Measurements from ENCODE around the gene UQCC2. TPM values are rescaled to one million over a fixed set of nuclear protein-coding genes. Genes with fewer than 3 reads are reported as not detected.

The UQCC2 gene
- total and polyA plus RNA-seq, 2 of the 8 experiments (the other 6 are each of a cell fraction or from before 2014, with no cell fraction given) = 52.1 to 104 TPM

DNA sequence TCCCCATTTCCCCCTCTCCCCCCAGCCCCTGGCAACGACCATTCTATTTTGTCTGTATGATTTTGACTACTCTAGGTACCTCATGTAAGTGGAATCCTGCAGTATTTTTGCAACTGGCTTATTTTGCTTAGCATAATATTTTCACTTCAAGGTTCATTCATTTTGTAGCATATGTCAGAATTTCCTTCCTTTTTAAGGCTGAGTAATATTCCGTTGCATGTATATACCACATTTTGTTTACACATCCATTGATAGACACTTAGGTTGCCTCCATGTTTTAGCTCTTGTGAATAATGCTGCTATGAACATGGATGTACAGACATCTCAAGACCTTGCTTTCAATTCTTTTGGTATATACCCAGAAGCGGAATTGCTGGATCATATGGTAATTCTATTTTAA is 1.4 kb upstream of the UQCC2 start:
- no peak overlapping the region for H3K4me2 ChIP-seq (ENCODE audit: insufficient read depth in 1 of 2, low read depth in 2 of 2, low read length in 2 of 2)
- H3K23me2 ChIP-seq (ENCODE audit: low read depth, low read length) = peaks cover 2% of the 10 kb centered on the region; the same call in 1 of the 2 replicates
- ChIA-PET POLR2A (ENCODE audit: partially characterized antibody) (no interaction called here), CTCF (ENCODE audit: partially characterized antibody) (interaction anchor here (1.0 to 4.3 kb wide), 7 partner anchors 11 to 214 kb away, joined by 3 to 28 read pairs (median 4); no protein-coding TSS in a partner anchor)
- H2AFZ ChIP-seq (ENCODE audit: low read length) = no peak overlapping the region
- no peak overlapping the region for H2BK120ac ChIP-seq (replicated peaks; ENCODE audit: low read depth, low read length)
- no peak overlapping the region for H3K56ac ChIP-seq (replicated peaks; ENCODE audit: insufficient read length, low read depth, low read length)
- no peak overlapping the region for H2BK5ac ChIP-seq (ENCODE audit: low read depth, low read length)
- H3K9ac ChIP-seq (replicated peaks in 1 of 4; ENCODE audit: extremely low read depth in 1 of 4, low read depth in 3 of 4, low read length in 3 of 4) = no peak overlapping the region
- H2AK5ac ChIP-seq (ENCODE audit: low read depth, low read length) = no peak overlapping the region
- H3K27ac ChIP-seq (ENCODE audit: low read depth, low read length) = no peak overlapping the region
- H3K36me3 ChIP-seq (ENCODE audit: control insufficient read depth in 2 of 4, insufficient read depth in 4 of 4, low read length in 3 of 4) = peaks cover 7 to 24% (median 19%) of the 10 kb centered on the region in 4 experiments
- peaks cover 3 to 5% of the 10 kb centered on the region in 2 experiments for H4K20me1 ChIP-seq (replicated peaks in 1 of 2; ENCODE audit: control insufficient read depth in 1 of 2, insufficient read depth in 2 of 2, low read length in 2 of 2)
- no peak overlapping the region for H3K4ac ChIP-seq (replicated peaks; ENCODE audit: insufficient read length, low read depth, low read length)
- no peak overlapping the region for H3K4me3 ChIP-seq (ENCODE audit: extremely low read depth in 1 of 4, insufficient read depth in 2 of 4, low read depth in 3 of 4, low read length in 4 of 4)
- H4K5ac ChIP-seq (ENCODE audit: insufficient read length, low read depth, low read length) = no peak overlapping the region
- no peak overlapping the region for H2BK12ac ChIP-seq (ENCODE audit: low read depth, low read length)
- no peaks in the 10 kb centered on the region for H3K9me3 ChIP-seq (ENCODE audit: insufficient read depth in 2 of 2, low read depth in 1 of 2, low read length in 1 of 2)
- 88% methylated on average over 3 of the region's 3 CpGs; no CpG with 5 or more reads in 1 of the 2 experiments for WGBS, 2 experiments (ENCODE audit: extremely low coverage in 1 of 2, insufficient coverage in 1 of 2, insufficient read length in 1 of 2, insufficient replicate concordance in 2 of 2, low coverage in 1 of 2, low lambda C conversion rate in 2 of 2, missing lambda C conversion rate in 1 of 2)
- H2BK15ac ChIP-seq (ENCODE audit: low read length) = no peak overlapping the region
- peaks cover 12% of the 10 kb centered on the region for H3K79me1 ChIP-seq (ENCODE audit: low read depth, low read length)
- no peak overlapping the region for H2BK20ac ChIP-seq (ENCODE audit: low read length)
- H3K4me1 ChIP-seq (replicated peaks in 1 of 4; ENCODE audit: control insufficient read depth in 3 of 4, insufficient read depth in 4 of 4, low read length in 3 of 4) = peaks cover 2 to 14% (median 6%) of the 10 kb centered on the region in 4 experiments; a peak in 4 of 7 replicates
- H4K91ac ChIP-seq (replicated peaks; ENCODE audit: insufficient read length, low read length) = no peak overlapping the region
- no peak overlapping the region for H4K8ac ChIP-seq (ENCODE audit: extremely low read depth, insufficient read depth, low read length)
- no peak overlapping the region for H3K14ac ChIP-seq (ENCODE audit: insufficient read length)
- H3K79me2 ChIP-seq (ENCODE audit: control insufficient read depth in 1 of 2, insufficient read depth in 2 of 2, low read length in 2 of 2) = peaks cover 0 to 15% of the 10 kb centered on the region in 2 experiments; a peak in 2 of 4 replicates
- no peaks in the 10 kb centered on the region for H3K27me3 ChIP-seq (replicated peaks in 1 of 4; ENCODE audit: control insufficient read depth in 3 of 4, extremely low read depth in 1 of 4, insufficient read depth in 3 of 4, low read length in 3 of 4)
- FAIRE-seq = no peak
- no peak overlapping the region for H3K18ac ChIP-seq (ENCODE audit: extremely low read depth, low read length)
- no peak overlapping the region for H3K23ac ChIP-seq (ENCODE audit: insufficient read length)
- no peak for DNase-seq (ENCODE audit: low read depth in 1 of 2, low spot score in 2 of 2)
- TF ChIP-seq TAF1 (IDR thresholded peaks at IDR 0.05; ENCODE audit: low read depth, low read length) = no peak
- TF ChIP-seq HDAC6 (IDR thresholded peaks at IDR 0.05; ENCODE audit: low read depth, low read length) = no peak
- no peak for TF ChIP-seq NANOG (IDR thresholded peaks at IDR 0.05; ENCODE audit: insufficient read depth, low read depth, low read length, poor library complexity, severe bottlenecking)
- TF ChIP-seq CEBPB (IDR thresholded peaks at IDR 0.05; ENCODE audit: low read depth, low read length) = no peak
- no peak for TF ChIP-seq MAFK (IDR thresholded peaks at IDR 0.05; ENCODE audit: low read depth, low read length)
- no peak for TF ChIP-seq EGR1 (IDR thresholded peaks at IDR 0.05; ENCODE audit: borderline replicate concordance, low read depth, low read length)
- TF ChIP-seq RXRA (IDR thresholded peaks at IDR 0.05; ENCODE audit: insufficient read depth, low read depth, low read length) = no peak
- no peak for TF ChIP-seq RNF2 (IDR thresholded peaks at IDR 0.05; ENCODE audit: borderline replicate concordance, low read depth, low read length, missing control alignments, poor library complexity, severe bottlenecking)
- TF ChIP-seq RBBP5 (IDR thresholded peaks at IDR 0.05; ENCODE audit: borderline replicate concordance, low read depth, low read length) = no peak
- no peak for TF ChIP-seq TCF12 (IDR thresholded peaks at IDR 0.05; ENCODE audit: low read depth, low read length)
- no peak for TF ChIP-seq ZNF274 (IDR thresholded peaks at IDR 0.05; ENCODE audit: borderline replicate concordance, extremely low read depth, low read length)
- TF ChIP-seq RAD21 (IDR thresholded peaks at IDR 0.05 in 1 of 2, conservative IDR thresholded peaks at IDR 0.05 in 1 of 2; ENCODE audit: low read depth in 2 of 2, low read length in 2 of 2) = no peak
- no peak for TF ChIP-seq CHD1 (IDR thresholded peaks at IDR 0.05; ENCODE audit: low read depth, low read length)
- no peak for TF ChIP-seq GTF2F1 (IDR thresholded peaks at IDR 0.05; ENCODE audit: borderline replicate concordance, low read depth, low read length)
